HG03103 (cell line): ENCODE measurements around the gene HCAR2.
"Not testable (repeated sequence)": the region's sequence is repeated elsewhere in the genome, so short reads cannot be mapped to it uniquely, and the experiment has no call there.

Experiments used
- ATAC-seq: cut with Tn5 transposase; IDR thresholded peaks from one replicate; pipeline ENCODE4 v1.9.1; 2021; ENCODE audit warnings: low read depth; ENCODE audit not compliant: unreplicated experiment

HCAR2 gene

GRCh38 chr12:122669397-122670070, 33.6 kb downstream of the HCAR2 start:
- no peak for ATAC-seq

- no peak for ATAC-seq
Measured at GRCh38 chr12:122668268-122668667, 34.9 kb downstream of the HCAR2 start.

- ATAC-seq, result no peak
Measured at GRCh38 chr12:122665759-122666158, 37.4 kb downstream of the HCAR2 start.

GRCh38 chr12:122665349-122665748, 37.8 kb downstream of the HCAR2 start:
- ATAC-seq, result no peak

GRCh38 chr12:122661938-122662337, 41.2 kb downstream of the HCAR2 start:
- ATAC-seq, result no peak

GRCh38 chr12:122661246-122661645, 41.9 kb downstream of the HCAR2 start:
- ATAC-seq, result no peak

- ATAC-seq, result no peak
Measured at GRCh38 chr12:122659579-122659978, 43.6 kb downstream of the HCAR2 start.

GRCh38 chr12:122656298-122656697, 46.9 kb downstream of the HCAR2 start:
- ATAC-seq, result no peak

GRCh38 chr12:122653291-122653690, 49.9 kb downstream of the HCAR2 start:
- not testable (repeated sequence) for ATAC-seq

GRCh38 chr12:122651520-122652224, 51.5 kb downstream of the HCAR2 start:
- ATAC-seq, result no peak
